GM10266 (cell line): ENCODE data around the gene SYNGAP1.

Experiments
- DNase-seq: peaks from one replicate; pipeline ENCODE4 v3.0.0; 2012; ENCODE audit errors: extremely low spot score
- TF ChIP-seq, protein P1 (sequence below): IDR thresholded peaks from 2 replicates; pipeline ENCODE4 v1.5.1; 2012; ENCODE audit warnings: mild to moderate bottlenecking, low read depth; ENCODE audit not compliant: control insufficient read depth, insufficient read depth; ENCODE audit errors: missing control alignments

Gene SYNGAP1

DNA sequence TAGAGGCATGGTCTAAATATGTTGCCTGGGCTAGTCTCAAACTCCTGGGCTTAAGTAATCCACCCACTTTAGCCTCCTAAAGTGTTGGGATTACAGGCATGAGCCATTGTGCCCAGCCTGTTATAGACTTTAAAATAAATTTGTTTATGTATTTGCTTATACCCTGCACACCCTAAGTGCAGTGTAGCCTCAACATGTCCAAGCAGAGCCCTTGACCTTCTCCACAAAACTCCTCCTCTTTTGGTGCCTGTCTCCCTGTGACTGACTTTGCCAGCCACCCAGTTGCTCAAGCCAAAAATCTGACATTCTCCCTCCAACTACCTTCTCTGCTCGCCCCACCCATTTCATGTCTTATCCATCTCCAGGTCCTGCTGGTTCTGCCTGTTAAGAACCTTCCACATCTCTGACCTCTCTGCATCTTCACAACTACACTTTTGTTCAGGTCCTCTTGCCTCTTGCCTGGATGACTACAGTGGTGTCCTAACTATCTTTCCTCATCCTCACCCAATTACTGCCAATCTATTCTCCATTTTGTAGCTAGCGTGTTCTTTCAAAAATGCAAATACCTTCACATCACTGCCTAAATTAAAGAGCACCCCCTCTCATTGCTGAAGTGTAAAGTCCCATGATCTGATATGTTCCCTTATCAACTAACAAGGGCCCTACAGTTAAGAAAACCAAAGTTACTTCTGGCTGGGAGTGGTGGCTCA lies 39.4 kb upstream of the SYNGAP1 start:
- TF ChIP-seq, protein P1, sequence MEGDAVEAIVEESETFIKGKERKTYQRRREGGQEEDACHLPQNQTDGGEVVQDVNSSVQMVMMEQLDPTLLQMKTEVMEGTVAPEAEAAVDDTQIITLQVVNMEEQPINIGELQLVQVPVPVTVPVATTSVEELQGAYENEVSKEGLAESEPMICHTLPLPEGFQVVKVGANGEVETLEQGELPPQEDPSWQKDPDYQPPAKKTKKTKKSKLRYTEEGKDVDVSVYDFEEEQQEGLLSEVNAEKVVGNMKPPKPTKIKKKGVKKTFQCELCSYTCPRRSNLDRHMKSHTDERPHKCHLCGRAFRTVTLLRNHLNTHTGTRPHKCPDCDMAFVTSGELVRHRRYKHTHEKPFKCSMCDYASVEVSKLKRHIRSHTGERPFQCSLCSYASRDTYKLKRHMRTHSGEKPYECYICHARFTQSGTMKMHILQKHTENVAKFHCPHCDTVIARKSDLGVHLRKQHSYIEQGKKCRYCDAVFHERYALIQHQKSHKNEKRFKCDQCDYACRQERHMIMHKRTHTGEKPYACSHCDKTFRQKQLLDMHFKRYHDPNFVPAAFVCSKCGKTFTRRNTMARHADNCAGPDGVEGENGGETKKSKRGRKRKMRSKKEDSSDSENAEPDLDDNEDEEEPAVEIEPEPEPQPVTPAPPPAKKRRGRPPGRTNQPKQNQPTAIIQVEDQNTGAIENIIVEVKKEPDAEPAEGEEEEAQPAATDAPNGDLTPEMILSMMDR, result no peak
- no peak for DNase-seq

DNA sequence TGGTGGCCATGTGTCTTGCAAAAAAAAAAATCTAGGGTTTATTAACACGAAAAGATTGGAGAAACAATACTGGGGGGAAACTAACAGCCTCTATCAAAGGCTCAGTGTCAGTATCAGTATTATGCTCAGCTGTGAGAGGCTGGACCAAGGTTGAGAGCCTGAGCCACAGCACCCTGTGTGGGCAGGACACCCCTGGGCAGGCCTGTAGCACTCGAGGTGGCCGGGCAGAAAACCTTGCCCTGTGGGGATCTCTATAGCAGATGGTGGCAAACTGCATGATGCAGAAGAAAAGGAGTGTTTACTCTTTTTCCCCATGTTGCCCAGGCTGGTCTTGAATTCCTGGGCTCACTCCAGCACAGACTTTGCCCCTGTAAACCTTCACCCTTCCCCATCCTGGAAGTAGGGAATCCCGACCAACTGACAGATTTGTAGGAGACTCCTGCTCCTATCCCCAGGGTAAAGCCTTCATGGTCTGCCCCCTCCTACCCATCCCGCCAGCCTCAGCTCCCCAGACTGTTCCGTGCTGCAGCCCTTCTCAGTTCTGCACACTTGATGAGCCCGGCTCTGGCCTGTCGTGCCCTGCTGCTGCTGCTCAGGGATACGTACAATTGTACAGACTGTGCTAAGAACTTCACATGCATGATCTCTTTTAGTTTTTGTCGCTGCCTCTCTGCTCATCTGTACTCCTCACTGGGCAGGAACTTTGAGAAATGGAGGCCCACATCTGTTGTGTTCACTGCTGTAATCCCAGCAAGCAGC lies 36.3 kb upstream of the SYNGAP1 start:
- no peak for DNase-seq
- TF ChIP-seq, protein P1, result no peak

DNA sequence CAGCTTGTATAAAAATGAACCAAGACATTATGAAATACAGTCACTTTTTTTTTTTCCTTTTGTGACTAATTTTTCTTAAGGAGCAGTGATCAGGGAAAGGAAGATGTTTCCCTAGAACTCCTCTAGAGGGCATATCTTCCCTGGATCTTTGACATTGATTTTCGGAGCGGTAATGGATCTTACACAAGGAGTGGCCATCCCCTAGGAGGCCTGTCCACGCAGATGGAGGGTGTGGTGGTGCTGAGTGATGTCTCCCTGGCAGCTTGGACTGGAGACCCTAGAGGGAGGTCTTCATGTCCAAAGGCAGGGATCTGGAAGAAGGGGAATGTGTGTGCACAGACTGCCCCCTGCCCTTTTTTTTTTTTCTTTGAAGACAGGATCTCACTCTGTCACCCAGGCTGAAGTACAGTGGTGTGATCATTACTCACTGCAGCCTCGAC lies 35.3 kb upstream of the SYNGAP1 start:
- TF ChIP-seq, protein P1, result no peak
- no peak for DNase-seq

DNA sequence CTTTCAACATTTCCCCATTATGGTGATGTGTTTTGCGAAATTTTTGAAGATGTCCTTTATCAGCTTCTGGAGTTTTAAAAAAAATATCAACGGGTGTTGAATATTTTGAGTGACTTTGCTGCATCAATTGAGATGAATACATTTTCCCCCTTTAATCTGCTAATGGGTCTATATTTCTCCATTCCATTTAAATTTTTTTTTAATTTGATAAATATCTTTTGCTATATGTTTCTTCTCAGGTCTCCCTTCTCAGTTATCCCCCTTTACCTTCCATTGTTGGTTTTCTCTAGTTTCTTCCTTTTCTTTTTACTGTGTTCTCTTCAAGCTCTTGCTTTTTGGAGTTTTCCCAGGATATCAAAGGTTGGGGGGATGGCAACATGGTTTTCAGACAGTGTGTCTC lies 29.7 kb upstream of the SYNGAP1 start:
- no peak for DNase-seq

DNA sequence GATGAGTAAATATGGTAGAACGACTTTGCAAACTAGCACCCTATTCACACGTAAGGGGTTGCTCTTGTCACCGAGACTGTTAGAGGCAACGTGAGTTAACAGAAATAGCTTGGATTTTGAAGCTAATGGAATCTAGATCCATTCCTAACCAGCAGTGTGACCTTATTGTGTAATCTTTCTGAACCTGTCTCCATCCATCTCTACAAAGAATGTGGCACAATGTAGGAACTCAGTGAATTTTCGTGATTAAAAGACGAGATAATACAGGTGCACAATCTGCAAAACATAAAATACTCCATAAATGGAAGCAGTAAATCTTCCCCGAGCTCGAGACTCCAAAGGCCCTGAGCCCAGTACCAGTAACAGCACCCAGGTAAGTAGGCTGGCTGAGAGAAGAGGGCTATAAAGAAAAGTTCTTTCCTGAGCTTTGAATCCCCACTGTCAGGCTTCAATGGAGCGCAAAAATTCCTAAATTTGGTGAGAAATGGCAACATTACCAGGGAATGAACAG lies 29.0 kb upstream of the SYNGAP1 start:
- DNase-seq, result no peak
- TF ChIP-seq, protein P1, result no peak

More for the DNA sequence above, 29.7 kb upstream of the SYNGAP1 start:
- TF ChIP-seq, protein P1, result no peak

DNA sequence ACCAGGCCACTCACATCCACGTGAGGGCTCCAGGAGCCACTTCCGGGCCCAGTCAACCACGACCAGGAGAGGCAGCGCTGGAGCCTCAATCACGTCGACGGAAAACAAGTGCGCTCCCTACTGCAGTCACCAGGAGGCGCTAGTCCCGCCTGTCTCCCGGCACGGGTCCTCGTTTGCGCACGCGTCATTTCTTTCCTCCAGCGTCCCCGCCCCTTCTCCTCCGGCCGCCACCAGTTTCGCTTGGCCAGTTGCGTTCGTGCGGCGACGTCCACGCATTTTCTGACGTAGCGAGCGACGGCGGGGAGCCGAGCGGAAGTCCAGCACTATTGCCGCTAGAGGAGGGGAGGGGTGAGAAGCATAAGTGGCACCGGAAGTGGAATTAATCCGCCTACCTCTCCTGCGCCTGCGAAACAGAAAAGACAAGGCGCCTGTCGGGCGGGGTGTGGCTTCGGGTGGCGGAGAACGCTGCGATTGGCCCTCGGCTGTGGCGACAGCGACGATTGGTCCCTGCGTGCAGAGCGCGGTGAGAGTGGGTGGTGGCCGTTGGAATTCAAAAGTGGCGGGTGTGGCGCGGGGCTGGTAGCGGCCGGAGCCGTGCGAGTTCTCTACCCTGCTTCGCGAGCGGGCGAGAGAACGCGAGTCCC lies 28.5 kb upstream of the SYNGAP1 start, which contains the start of gene KIFC1:
TSS of gene KIFC1 (plus strand) at position 546 of the 644 bp plus-strand sequence. CDS start 163 bp downstream, outside the sequence.
- DNase-seq, result peak; percentile 94
- TF ChIP-seq, protein P1, result peak; percentile 93
